ENCODE measurements around the gene RGP1.

The RGP1 gene

GRCh38 chr9:35776018-35776417 is 26.9 kb downstream of the RGP1 start:
- DNase-seq, result peak; percentile 68 to 92

DNA sequence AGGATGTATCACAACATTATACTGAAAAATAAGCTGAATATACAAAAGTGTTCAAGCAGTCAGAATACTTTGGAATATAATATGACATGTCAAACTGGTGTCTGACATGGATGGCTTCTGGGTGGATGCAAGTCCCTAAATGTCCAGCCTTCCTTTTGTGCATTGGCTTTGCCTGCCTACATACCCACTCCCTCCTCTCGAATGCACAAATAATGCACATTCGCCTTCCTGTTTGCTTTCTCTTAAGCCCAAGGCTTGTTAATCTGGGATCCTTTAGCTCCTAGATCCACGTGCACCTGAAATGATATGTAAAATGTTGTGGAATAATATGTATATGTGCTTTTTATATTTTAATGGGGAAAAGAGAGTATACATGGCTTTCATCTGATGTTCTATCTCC is 29.4 kb downstream of the RGP1 start:
- no peak for DNase-seq

DNA sequence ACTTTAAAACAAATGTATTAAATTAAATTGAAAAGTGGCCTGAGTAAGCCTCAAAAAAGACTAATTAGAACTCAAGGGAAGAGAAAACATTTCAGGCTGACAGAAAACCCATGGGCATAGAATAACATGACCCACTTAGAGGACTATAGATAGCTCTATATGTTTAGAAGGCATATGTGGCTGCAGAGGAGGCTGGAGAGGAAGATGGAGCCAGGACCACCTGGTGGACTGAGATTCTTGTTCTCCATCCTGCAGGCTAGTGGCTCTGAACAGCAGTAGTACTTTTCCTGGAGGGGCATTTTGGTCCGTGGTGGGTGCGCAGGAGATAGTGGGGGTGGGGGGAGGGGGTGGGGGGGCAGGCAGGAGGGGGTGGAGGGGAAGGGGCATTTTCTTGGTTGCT is 32.0 kb downstream of the RGP1 start:
- DNase-seq, result no peak

DNA sequence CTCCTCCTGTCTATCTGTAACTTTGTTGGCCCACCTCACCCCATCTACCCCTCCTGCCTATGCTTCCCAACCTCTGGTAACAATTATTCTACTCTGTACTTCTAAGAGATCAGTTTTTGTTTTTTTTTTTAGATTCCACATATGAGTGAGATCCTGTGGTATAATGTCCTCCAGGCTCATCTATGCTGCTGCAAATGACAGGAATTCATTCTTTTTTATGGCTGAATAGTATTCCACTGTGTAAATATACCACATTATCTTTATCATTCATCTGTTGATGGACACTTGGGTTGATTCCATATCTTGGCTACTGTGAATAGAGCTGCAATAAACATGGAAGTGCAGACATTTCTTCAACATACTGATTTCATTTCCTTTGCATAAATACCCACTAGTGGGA is 34.3 kb downstream of the RGP1 start:
- DNase-seq, result no peak

- DNase-seq, result no peak
Measured at GRCh38 chr9:35789541-35789940, 40.5 kb downstream of the RGP1 start.

DNA sequence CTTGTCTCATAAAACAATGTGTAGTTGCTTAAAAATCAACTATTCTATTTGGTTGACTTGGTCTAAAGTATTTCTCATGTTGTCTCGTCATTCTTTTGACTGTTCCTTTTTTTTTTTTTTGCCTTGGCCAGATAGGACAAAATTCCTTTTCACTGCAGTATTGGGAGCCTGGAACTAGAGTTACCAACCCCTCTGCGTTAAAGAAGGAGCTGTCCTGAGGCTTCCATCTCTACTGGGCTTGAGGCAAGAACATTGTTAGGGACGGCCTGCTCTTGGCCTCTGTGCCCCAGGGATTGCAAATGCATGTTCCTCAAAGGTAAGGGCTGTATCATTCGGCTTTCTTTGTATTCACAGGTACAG is 40.9 kb downstream of the RGP1 start:
- DNase-seq, result no peak

DNA sequence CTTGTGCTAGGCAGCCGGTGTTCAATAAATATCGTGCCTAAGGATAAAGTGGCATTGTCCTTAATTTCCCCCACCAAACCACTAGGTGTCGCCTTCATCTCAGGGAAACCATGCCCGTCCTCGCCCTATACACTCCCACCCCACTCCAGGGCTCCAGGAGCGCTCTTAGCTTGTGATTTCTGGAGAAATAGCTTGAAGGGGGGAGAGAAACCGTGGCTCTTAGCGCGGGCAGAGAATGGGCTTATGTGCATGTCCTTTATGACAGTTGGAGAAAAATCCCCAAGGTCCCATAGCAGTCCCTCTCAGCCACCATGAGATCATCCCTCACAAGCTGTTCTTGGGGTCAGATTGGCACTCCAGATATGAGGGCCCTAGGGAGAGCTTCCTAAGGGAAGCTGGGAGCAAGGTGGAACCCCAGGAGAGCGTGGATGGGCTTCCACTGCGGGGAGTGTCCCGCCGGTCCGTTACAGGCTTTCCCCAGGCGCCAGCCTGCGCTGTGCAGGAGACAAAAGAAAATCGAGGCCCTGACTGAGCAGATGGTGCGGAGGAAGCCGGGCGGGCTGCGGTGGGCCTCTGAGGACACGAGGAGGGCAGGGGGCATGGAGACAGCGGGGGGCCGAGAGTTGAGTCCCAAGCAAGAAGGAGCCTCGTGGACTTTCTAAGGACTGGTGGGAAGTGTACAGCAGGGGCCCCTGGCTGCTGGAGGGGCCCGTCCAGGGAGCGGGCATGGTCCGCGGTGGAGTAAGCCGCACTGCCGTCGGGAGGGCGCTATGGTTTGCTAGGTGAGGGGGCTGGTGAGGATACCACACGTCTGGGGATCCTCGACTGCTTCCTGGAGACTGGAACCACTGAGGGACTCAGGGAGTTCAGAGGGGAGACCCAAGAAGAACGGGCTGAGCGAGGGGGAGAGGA is 41.6 kb downstream of the RGP1 start:
- DNase-seq, result peak; percentile 81 to 82

GRCh38 chr9:35791297-35791921 is 42.3 kb downstream of the RGP1 start, which contains the start of gene NPR2:
Gene NPR2 (plus strand): TSS chr9:35791591. CDS start chr9:35792409, 818 bp downstream.
- DNase-seq, result no peak

DNA sequence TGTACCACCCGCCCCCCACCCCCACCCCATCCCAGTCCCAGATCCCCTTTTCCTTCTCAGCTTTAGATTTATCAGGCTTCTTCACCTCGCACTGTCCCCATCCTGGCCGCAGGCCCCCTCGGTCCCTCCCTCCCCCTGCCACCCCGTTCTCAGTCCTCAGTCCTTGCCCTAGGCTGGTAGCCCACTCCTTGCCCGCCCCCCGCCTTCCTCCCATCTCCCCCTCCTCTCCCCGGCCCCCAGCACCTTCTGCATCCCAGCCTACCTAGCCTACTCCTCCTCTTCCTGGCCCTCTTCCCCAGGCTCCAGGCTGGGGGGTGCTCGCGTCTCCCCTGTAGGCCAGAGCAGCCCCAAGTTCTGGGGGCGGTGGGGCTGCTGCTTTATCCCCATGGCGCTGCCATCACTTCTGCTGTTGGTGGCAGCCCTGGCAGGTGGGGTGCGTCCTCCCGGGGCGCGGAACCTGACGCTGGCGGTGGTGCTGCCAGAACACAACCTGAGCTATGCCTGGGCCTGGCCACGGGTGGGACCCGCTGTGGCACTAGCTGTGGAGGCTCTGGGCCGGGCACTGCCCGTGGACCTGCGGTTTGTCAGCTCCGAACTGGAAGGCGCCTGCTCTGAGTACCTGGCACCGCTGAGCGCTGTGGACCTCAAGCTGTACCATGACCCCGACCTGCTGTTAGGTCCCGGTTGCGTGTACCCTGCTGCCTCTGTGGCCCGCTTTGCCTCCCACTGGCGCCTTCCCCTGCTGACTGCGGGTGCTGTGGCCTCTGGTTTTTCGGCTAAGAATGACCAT is 43.1 kb downstream of the RGP1 start:
- no peak for DNase-seq

- no peak for DNase-seq
Measured at GRCh38 chr9:35792826-35793225, 43.7 kb downstream of the RGP1 start.

DNA sequence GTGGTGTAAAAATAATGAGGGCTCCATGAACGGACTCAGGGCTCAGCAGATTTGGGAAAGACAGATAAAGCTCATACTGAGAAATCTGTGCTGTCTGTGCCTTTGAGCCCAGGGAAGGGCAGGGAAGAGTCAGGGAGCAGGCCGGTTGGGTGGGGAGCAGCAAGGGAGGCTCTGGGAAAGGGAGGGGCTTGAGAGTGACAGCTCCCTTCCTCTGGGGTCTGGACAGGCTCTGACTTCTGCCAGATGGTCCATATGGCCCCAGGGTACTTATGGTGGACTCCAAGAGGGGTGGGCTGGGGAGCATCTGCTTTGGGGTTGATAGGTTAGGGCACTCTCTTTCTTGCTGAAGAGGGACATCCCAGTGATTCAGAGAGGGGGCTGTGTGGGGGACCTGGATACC is 44.4 kb downstream of the RGP1 start:
- DNase-seq, result no peak

DNA sequence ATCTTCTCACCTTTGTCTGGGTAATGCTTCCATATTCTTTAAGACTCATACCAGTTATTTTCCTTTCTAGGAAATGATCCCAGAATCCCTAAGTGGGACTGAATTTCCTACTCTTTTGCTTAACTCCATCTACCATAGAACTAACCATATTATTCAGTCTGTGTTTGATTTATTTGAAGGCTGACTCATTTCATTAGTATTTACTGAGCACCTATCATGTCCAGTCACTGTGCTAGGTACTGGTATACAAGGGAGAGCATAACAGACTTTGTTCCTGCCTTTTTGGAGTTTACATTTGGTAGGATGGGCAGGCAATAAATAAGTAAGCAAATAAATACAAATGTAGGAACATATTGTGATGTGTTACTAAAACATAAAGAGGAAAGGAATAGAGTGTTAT is 46.6 kb downstream of the RGP1 start:
- no peak for DNase-seq

- DNase-seq, result no peak
Measured at GRCh38 chr9:35797311-35798109, 48.4 kb downstream of the RGP1 start.

- DNase-seq, result no peak
Measured at GRCh38 chr9:35798658-35799374, 49.7 kb downstream of the RGP1 start.

DNA sequence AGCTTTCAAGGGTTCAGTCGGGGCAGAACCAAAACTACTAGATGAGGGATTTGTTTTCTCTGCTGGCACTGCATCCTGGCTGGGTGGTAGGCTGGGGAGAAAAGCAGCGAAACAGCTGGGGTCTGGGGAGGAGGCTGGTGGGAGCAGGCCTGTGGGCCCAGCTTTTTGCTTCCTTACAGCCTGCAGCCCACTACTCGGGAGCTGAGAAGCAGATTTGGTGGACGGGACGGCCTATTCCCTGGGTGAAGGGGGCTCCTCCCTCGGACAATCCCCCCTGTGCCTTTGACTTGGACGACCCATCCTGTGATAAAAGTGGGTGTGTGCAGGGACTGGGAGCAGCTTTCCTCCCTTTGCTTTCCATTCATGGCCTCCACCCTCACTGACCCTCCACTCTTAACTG is 51.4 kb downstream of the RGP1 start:
- DNase-seq, result no peak

DNA sequence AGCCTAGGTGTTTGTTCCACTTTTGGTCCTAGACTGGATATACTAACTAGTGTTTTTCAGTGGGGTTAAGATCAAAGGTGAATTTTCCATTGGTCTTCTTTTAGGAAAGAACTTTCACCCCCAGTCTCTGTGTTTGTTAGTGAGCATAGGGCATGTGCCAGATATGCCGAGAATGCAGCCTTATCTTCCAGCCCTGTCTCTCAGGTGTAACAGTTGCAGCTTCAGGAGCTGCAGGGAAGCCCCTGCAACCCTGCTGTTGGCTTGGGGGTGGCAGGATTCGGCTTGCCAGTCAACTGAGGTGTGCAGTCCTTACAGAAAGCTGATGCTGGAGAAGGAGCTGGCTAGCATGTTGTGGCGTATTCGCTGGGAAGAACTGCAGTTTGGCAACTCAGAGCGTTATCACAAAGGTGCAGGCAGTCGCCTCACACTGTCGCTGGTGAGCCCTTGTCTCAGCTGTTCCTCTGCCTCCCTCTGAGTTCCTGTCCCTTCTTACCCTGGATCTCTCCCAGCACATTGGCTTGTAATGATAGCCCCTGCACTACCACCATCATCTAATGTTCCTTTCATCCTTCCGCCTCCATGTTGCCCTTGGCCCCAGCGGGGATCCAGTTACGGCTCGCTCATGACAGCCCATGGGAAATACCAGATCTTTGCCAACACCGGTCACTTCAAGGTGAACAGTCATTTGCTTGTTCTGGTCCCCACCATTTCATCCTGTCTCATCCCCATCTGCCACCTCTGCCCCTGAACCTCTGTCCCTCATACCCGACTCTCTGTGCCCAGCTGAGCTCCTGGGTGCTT is 52.4 kb downstream of the RGP1 start:
- DNase-seq, result no peak

DNA sequence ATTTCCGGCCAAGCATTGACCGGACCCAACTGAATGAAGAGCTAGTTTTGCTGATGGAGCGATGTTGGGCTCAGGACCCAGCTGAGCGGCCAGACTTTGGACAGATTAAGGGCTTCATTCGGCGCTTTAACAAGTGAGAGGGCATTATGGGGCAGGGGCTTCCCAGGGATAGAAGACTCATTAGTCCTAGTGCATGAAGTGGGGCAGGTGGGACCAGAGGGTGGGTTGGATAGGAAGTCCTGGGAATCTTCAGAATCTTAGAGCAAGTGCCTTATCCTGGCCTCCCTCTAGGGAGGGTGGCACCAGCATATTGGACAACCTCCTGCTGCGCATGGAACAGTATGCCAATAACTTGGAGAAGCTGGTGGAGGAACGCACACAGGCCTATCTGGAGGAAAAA is 57.0 kb downstream of the RGP1 start:
- DNase-seq, result no peak
